ENCODE results near the gene RELA. TPM values are rescaled to one million over a fixed set of nuclear protein-coding genes. Genes with fewer than 3 reads are reported as not detected.

The RELA gene
- total and polyA plus RNA-seq, 2 experiments from 2014 or later: 18.5 to 22.8 TPM

- Histone ChIP-seq H3F3A (replicated peaks; ENCODE audit: low read depth) (peaks cover 7% of the 10 kb centered on the region), H3K27me3 (ENCODE audit: insufficient read depth) (no peaks in the 10 kb centered on the region), H3K79me2 (replicated peaks; ENCODE audit: insufficient read depth) (peaks cover 28% of the 10 kb centered on the region), H3K9me2 (ENCODE audit: insufficient read depth) (no peaks in the 10 kb centered on the region), H3K4me1 (ENCODE audit: insufficient read depth) (peaks cover 14% of the 10 kb centered on the region; the same call in 1 of the 2 replicates), H3K4me3 (peak overlapping the region; percentile 58), H3K36me3 (ENCODE audit: insufficient read depth) (no peaks in the 10 kb centered on the region; the same call in 1 of the 2 replicates), H3K27ac (ENCODE audit: low read depth) (0 out of 2 replicates have a peak overlapping the region, but pooled peaks have one; percentile 50), H2AFZ (no peak overlapping the region), H4K20me1 (replicated peaks; ENCODE audit: insufficient read depth) (peaks cover 14% of the 10 kb centered on the region), H3K4me2 (peak overlapping the region; percentile 97)
- Mint-ChIP-seq H3K27me3 (ENCODE audit: insufficient read depth, low read depth, poor library complexity) (peaks cover 26% of the 10 kb centered on the region), H3K4me1 (peaks cover 16% of the 10 kb centered on the region), H3K27ac (peak overlapping the region; percentile 93), H3K36me3 (ENCODE audit: low read depth) (peaks cover 23% of the 10 kb centered on the region), H3K4me3 (peak overlapping the region; percentile 94), H3K9me3 (no peaks in the 10 kb centered on the region; the same call in 2 of the 3 replicates)
- DNase-seq (ENCODE audit: low spot score) (no peak), ATAC-seq (no peak)
- TF ChIP-seq CREB1 (CRISPR knock-in tag; IDR thresholded peaks at IDR 0.05; ENCODE audit: low read depth) (no peak), EZH2phosphoT487 (IDR thresholded peaks at IDR 0.05; ENCODE audit: unreplicated experiment) (no peak), ETS1 (IDR thresholded peaks at IDR 0.05) (no peak), JUNB (IDR thresholded peaks at IDR 0.05; ENCODE audit: unreplicated experiment) (no peak), NANOG (IDR thresholded peaks at IDR 0.05; ENCODE audit: borderline replicate concordance) (no peak), EZH2 (IDR thresholded peaks at IDR 0.05; ENCODE audit: low read depth, unreplicated experiment) (no peak), STAT1 (IDR thresholded peaks at IDR 0.05; ENCODE audit: unreplicated experiment) (no peak), REST (IDR thresholded peaks at IDR 0.05; ENCODE audit: unreplicated experiment) (no peak), ZNF114 (CRISPR knock-in tag; IDR thresholded peaks at IDR 0.05) (no peak), ZNF331 (CRISPR knock-in tag; IDR thresholded peaks at IDR 0.05; ENCODE audit: low read depth) (no peak), POLR2AphosphoS5 (IDR thresholded peaks at IDR 0.05; ENCODE audit: low read depth) (no peak)
- TF ChIP-seq, protein P1, sequence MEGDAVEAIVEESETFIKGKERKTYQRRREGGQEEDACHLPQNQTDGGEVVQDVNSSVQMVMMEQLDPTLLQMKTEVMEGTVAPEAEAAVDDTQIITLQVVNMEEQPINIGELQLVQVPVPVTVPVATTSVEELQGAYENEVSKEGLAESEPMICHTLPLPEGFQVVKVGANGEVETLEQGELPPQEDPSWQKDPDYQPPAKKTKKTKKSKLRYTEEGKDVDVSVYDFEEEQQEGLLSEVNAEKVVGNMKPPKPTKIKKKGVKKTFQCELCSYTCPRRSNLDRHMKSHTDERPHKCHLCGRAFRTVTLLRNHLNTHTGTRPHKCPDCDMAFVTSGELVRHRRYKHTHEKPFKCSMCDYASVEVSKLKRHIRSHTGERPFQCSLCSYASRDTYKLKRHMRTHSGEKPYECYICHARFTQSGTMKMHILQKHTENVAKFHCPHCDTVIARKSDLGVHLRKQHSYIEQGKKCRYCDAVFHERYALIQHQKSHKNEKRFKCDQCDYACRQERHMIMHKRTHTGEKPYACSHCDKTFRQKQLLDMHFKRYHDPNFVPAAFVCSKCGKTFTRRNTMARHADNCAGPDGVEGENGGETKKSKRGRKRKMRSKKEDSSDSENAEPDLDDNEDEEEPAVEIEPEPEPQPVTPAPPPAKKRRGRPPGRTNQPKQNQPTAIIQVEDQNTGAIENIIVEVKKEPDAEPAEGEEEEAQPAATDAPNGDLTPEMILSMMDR (conservative IDR thresholded peaks at IDR 0.05; ENCODE audit: low read depth in 2 of 2): no peak
- TF ChIP-seq, protein P2, sequence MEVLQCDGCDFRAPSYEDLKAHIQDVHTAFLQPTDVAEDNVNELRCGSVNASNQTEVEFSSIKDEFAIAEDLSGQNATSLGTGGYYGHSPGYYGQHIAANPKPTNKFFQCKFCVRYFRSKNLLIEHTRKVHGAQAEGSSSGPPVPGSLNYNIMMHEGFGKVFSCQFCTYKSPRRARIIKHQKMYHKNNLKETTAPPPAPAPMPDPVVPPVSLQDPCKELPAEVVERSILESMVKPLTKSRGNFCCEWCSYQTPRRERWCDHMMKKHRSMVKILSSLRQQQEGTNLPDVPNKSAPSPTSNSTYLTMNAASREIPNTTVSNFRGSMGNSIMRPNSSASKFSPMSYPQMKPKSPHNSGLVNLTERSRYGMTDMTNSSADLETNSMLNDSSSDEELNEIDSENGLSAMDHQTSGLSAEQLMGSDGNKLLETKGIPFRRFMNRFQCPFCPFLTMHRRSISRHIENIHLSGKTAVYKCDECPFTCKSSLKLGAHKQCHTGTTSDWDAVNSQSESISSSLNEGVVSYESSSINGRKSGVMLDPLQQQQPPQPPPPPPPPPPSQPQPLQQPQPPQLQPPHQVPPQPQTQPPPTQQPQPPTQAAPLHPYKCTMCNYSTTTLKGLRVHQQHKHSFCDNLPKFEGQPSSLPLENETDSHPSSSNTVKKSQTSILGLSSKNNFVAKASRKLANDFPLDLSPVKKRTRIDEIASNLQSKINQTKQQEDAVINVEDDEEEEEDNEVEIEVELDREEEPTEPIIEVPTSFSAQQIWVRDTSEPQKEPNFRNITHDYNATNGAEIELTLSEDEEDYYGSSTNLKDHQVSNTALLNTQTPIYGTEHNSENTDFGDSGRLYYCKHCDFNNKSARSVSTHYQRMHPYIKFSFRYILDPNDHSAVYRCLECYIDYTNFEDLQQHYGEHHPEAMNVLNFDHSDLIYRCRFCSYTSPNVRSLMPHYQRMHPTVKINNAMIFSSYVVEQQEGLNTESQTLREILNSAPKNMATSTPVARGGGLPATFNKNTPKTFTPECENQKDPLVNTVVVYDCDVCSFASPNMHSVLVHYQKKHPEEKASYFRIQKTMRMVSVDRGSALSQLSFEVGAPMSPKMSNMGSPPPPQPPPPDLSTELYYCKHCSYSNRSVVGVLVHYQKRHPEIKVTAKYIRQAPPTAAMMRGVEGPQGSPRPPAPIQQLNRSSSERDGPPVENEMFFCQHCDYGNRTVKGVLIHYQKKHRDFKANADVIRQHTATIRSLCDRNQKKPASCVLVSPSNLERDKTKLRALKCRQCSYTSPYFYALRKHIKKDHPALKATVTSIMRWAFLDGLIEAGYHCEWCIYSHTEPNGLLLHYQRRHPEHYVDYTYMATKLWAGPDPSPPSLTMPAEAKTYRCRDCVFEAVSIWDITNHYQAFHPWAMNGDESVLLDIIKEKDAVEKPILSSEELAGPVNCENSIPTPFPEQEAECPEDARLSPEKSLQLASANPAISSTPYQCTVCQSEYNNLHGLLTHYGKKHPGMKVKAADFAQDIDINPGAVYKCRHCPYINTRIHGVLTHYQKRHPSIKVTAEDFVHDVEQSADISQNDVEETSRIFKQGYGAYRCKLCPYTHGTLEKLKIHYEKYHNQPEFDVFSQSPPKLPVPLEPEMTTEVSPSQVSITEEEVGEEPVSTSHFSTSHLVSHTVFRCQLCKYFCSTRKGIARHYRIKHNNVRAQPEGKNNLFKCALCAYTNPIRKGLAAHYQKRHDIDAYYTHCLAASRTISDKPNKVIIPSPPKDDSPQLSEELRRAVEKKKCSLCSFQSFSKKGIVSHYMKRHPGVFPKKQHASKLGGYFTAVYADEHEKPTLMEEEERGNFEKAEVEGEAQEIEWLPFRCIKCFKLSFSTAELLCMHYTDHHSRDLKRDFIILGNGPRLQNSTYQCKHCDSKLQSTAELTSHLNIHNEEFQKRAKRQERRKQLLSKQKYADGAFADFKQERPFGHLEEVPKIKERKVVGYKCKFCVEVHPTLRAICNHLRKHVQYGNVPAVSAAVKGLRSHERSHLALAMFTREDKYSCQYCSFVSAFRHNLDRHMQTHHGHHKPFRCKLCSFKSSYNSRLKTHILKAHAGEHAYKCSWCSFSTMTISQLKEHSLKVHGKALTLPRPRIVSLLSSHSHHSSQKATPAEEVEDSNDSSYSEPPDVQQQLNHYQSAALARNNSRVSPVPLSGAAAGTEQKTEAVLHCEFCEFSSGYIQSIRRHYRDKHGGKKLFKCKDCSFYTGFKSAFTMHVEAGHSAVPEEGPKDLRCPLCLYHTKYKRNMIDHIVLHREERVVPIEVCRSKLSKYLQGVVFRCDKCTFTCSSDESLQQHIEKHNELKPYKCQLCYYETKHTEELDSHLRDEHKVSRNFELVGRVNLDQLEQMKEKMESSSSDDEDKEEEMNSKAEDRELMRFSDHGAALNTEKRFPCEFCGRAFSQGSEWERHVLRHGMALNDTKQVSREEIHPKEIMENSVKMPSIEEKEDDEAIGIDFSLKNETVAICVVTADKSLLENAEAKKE (CRISPR knock-in tag; IDR thresholded peaks at IDR 0.05): no peak
Observed at GRCh38 chr11:65616575-65617001, 46.1 kb downstream of the RELA start.
